Endodermal cell (in vitro differentiated cells): ENCODE measurements around the gene MTUS2. TPM values are rescaled to one million over a fixed set of nuclear protein-coding genes. Genes with fewer than 3 reads are reported as not detected.

Experiments
- DNase-seq: peaks from one replicate; pipeline ENCODE4 v3.0.0-alpha.2; 2017
- H3K27ac ChIP-seq: 2 replicates; pipeline ENCODE4 v1.5.1; 2013; ENCODE audit warnings: mild to moderate bottlenecking, low read depth, low read length, moderate library complexity
- H3K27me3 ChIP-seq: 2 replicates; pipeline ENCODE4 v1.6.1; 2013; ENCODE audit warnings: mild to moderate bottlenecking, low read length, moderate library complexity; ENCODE audit not compliant: insufficient read depth, control insufficient read depth, poor library complexity, severe bottlenecking
- H3K36me3 ChIP-seq: 2 replicates; pipeline ENCODE4 v1.7.0; 2013; ENCODE audit warnings: mild to moderate bottlenecking, low read length, moderate library complexity; ENCODE audit not compliant: control insufficient read depth, insufficient read depth
- H3K4me1 ChIP-seq: one replicate; pipeline ENCODE4 v1.7.0; 2013; ENCODE audit warnings: low read length; ENCODE audit not compliant: control insufficient read depth, insufficient read depth
- H3K4me3 ChIP-seq: 2 replicates; pipeline ENCODE4 v1.5.1; 2013; ENCODE audit warnings: mild to moderate bottlenecking, low read length, moderate library complexity
- H3K9ac ChIP-seq: 2 replicates; pipeline ENCODE4 v1.6.1; 2013; ENCODE audit warnings: mild to moderate bottlenecking, low read length, moderate library complexity; ENCODE audit not compliant: poor library complexity, severe bottlenecking; ENCODE audit errors: extremely low read depth
- H3K9me3 ChIP-seq: 2 replicates; pipeline ENCODE4 v1.6.1; 2013; ENCODE audit warnings: mild to moderate bottlenecking, low read length, moderate library complexity; ENCODE audit not compliant: control insufficient read depth
- H3K27ac Mint-ChIP-seq: 2 replicates; pipeline ENCODE4 v1.8.0; 2020; ENCODE audit warnings: mixed read lengths
- H3K27me3 Mint-ChIP-seq: 2 replicates; pipeline ENCODE4 v1.8.0; 2021; ENCODE audit warnings: mild to moderate bottlenecking, mixed read lengths; ENCODE audit not compliant: insufficient read depth
- H3K36me3 Mint-ChIP-seq: 2 replicates; pipeline ENCODE4 v1.8.0; 2020; ENCODE audit warnings: low read depth, mixed read lengths
- H3K4me1 Mint-ChIP-seq: 2 replicates; pipeline ENCODE4 v1.8.0; 2020; ENCODE audit warnings: mixed read lengths
- H3K4me3 Mint-ChIP-seq: 2 replicates; pipeline ENCODE4 v1.8.0; 2020; ENCODE audit warnings: mild to moderate bottlenecking, moderate library complexity, mixed read lengths
- H3K9me3 Mint-ChIP-seq: 2 replicates; pipeline ENCODE4 v1.8.0; 2020; ENCODE audit warnings: mild to moderate bottlenecking, mixed read lengths
- WGBS, 2 experiments: methylation state at CpG; one replicate each; pipeline versions ENCODE4 v1.1.5 to v1.1.7; 2013; ENCODE audit warnings: missing lambda C conversion rate in 2 of 2, mixed read lengths in 1 of 2; ENCODE audit not compliant: insufficient coverage in 1 of 2, insufficient read length in 1 of 2; 5-methylcytosine and 5-hydroxymethylcytosine counted together
- total RNA-seq, 2 donors: library from RNA; stranded (reverse); fragmentation: NEBNext Ultra II Directional in 1 of 2; extraction: Animal tissue kit (Norgen Biotek cat#: 25700) in 1 of 2; gene quantifications; 2 replicates in 1 of 2; 3 replicates in 1 of 2; pipeline ENCODE4 v1.2.1, GENCODE V29; 2021
- TF ChIP-seq, protein P1 (sequence below): fragments of 200-600 bp; sonication (generic); conservative IDR thresholded peaks from 2 replicates; pipeline ENCODE4 v1.5.0; 2021; ENCODE audit warnings: antibody characterized with exemption, mild to moderate bottlenecking

MTUS2 gene
- total RNA-seq, 2 donors from 2014 or later, result 1.2 to 1.3 TPM

GRCh38 chr13:29514720-29515310 lies 694.7 kb downstream of the MTUS2 start:
- H3K36me3 Mint-ChIP-seq, result peaks cover 15% of the 10 kb centered on the region
- no peaks in the 10 kb centered on the region for H3K27me3 ChIP-seq
- no peaks in the 10 kb centered on the region for H3K9me3 Mint-ChIP-seq
- 65 to 80% methylated on average over 8 to 13 of the region's 13 CpGs for WGBS, 2 experiments
- no peak overlapping the region for H3K27ac Mint-ChIP-seq
- no peak overlapping the region for H3K9ac ChIP-seq
- H3K36me3 ChIP-seq, result peaks cover 41% of the 10 kb centered on the region
- no peaks in the 10 kb centered on the region for H3K4me1 Mint-ChIP-seq
- no peak overlapping the region for H3K27ac ChIP-seq
- H3K9me3 ChIP-seq, result no peaks in the 10 kb centered on the region
- no peak overlapping the region for H3K4me3 ChIP-seq
- H3K27me3 Mint-ChIP-seq, result no peaks in the 10 kb centered on the region
- DNase-seq, result no peak
- H3K4me1 ChIP-seq, result no peaks in the 10 kb centered on the region
- TF ChIP-seq, protein P1, sequence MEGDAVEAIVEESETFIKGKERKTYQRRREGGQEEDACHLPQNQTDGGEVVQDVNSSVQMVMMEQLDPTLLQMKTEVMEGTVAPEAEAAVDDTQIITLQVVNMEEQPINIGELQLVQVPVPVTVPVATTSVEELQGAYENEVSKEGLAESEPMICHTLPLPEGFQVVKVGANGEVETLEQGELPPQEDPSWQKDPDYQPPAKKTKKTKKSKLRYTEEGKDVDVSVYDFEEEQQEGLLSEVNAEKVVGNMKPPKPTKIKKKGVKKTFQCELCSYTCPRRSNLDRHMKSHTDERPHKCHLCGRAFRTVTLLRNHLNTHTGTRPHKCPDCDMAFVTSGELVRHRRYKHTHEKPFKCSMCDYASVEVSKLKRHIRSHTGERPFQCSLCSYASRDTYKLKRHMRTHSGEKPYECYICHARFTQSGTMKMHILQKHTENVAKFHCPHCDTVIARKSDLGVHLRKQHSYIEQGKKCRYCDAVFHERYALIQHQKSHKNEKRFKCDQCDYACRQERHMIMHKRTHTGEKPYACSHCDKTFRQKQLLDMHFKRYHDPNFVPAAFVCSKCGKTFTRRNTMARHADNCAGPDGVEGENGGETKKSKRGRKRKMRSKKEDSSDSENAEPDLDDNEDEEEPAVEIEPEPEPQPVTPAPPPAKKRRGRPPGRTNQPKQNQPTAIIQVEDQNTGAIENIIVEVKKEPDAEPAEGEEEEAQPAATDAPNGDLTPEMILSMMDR, result no peak
- no peak overlapping the region for H3K4me3 Mint-ChIP-seq

DNA sequence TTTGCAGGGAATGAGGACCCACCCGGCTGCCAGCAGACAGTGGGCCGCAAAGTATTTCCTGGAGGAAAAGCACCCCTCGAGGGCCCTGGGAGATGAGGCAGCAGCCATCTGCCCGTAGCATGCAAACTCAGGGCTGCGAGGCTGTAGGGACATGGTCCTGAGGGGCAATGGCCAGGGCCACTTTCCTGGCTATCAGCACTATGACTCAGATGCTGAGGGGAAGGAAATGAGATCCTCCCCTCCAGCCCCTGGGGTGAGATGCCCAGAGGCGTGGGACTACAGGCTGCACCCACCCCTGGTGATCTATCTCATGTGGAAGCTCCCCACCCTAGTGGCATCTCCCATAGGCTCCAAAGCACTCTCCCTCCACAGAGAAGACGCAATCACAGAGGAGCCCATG lies 695.2 kb downstream of the MTUS2 start:
- no peak for DNase-seq

GRCh38 chr13:29516012-29516411 lies 695.9 kb downstream of the MTUS2 start:
- 90 to 100% methylated on average over 5 to 8 of the region's 11 CpGs for WGBS, 2 experiments
- H3K36me3 Mint-ChIP-seq, result peaks cover 20% of the 10 kb centered on the region

More for the DNA sequence above, 695.2 kb downstream of the MTUS2 start:
- TF ChIP-seq, protein P1, result no peak
- Mint-ChIP-seq H3K36me3 (peaks cover 17% of the 10 kb centered on the region), H3K9me3 (no peaks in the 10 kb centered on the region), H3K27me3 (no peaks in the 10 kb centered on the region), H3K4me1 (no peaks in the 10 kb centered on the region), H3K27ac (no peak overlapping the region), H3K4me3 (no peak overlapping the region)
- H3K9me3 ChIP-seq, result no peaks in the 10 kb centered on the region
- 92 to 93% methylated on average over 5 to 7 of the region's 7 CpGs for WGBS, 2 experiments
- H3K4me3 ChIP-seq, result no peak overlapping the region
- no peaks in the 10 kb centered on the region for H3K4me1 ChIP-seq
- H3K9ac ChIP-seq, result no peak overlapping the region
- H3K36me3 ChIP-seq, result peaks cover 47% of the 10 kb centered on the region
- H3K27ac ChIP-seq, result no peak overlapping the region
- H3K27me3 ChIP-seq, result no peaks in the 10 kb centered on the region

More at GRCh38 chr13:29516012-29516411, 695.9 kb downstream of the MTUS2 start:
- H3K27ac Mint-ChIP-seq, result no peak overlapping the region
- Histone ChIP-seq H3K4me1 (no peaks in the 10 kb centered on the region), H3K27ac (no peak overlapping the region), H3K27me3 (no peaks in the 10 kb centered on the region), H3K4me3 (no peak overlapping the region), H3K9ac (no peak overlapping the region), H3K36me3 (peaks cover 48% of the 10 kb centered on the region), H3K9me3 (no peaks in the 10 kb centered on the region)
- H3K4me3 Mint-ChIP-seq, result no peak overlapping the region
- TF ChIP-seq, protein P1, result no peak
- no peak for DNase-seq
- H3K4me1 Mint-ChIP-seq, result no peaks in the 10 kb centered on the region
- no peaks in the 10 kb centered on the region for H3K27me3 Mint-ChIP-seq
- no peaks in the 10 kb centered on the region for H3K9me3 Mint-ChIP-seq
